Activated CD4-positive, alpha-beta T cell treated with anti-CD3 and anti-CD28 coated beads for 36 hours (primary cell): Measurements from ENCODE around the gene CCR4. TPM values are rescaled to one million over a fixed set of nuclear protein-coding genes. Genes with fewer than 3 reads are reported as not detected.
"Not testable (repeated sequence)": the region's sequence is repeated elsewhere in the genome, so short reads cannot be mapped to it uniquely, and the experiment has no call there.

ENCODE experiments used
- ATAC-seq: fragments of 200-7000 bp; cut with Tn5 transposase; one replicate; pipeline ENCODE4 v1.10.0; 2021; ENCODE audit warnings: mild to moderate bottlenecking, moderate library complexity
- CTCF ChIA-PET: fragments of 350-600 bp; sonication (Branson Sonifier 250); formaldehyde crosslinking; loops from one replicate; lab custom pipeline; 2021; ENCODE audit warnings: antibody characterized with exemption; lab: Charles Lee
- POLR2A ChIA-PET: fragments of 350-600 bp; sonication (Branson Sonifier 250); formaldehyde crosslinking; loops from one replicate; lab custom pipeline; 2021; ENCODE audit warnings: antibody characterized with exemption, inconsistent platforms; lab: Charles Lee
- DNase-seq: peaks from one replicate; pipeline ENCODE4 v3.0.0-alpha.2; 2020
- H3K27ac Mint-ChIP-seq: one replicate; pipeline ENCODE4 v1.8.0; 2021; ENCODE audit warnings: mixed read lengths
- H3K27me3 Mint-ChIP-seq: one replicate; pipeline ENCODE4 v1.8.0; 2021; ENCODE audit warnings: mixed read lengths
- H3K36me3 Mint-ChIP-seq: one replicate; pipeline ENCODE4 v1.8.0; 2021; ENCODE audit warnings: low read depth, mixed read lengths
- H3K4me1 Mint-ChIP-seq: one replicate; pipeline ENCODE4 v1.8.0; 2021; ENCODE audit warnings: mixed read lengths
- H3K4me3 Mint-ChIP-seq: one replicate; pipeline ENCODE4 v1.8.0; 2021; ENCODE audit warnings: mild to moderate bottlenecking, moderate library complexity, mixed read lengths
- H3K9me3 Mint-ChIP-seq: one replicate; pipeline ENCODE4 v1.8.0; 2021; ENCODE audit warnings: low read depth, mixed read lengths
- intact Hi-C, 2 experiments: fragments of 100-400 bp; cut with DNase I in 1 of 2; cut with micrococcal nuclease in 1 of 2; formaldehyde crosslinking; loops; one replicate each; pipeline versions ENCODE4 v1.14.2 to v1.15.1; 2022 to 2024; cut with DNase I, micrococcal nuclease
- total RNA-seq, 2 experiments: library from RNA; stranded (reverse); gene quantifications; one replicate each; pipeline ENCODE4 v1.2.3, GENCODE V29; 2021

Gene CCR4
- total RNA-seq, 2 experiments from 2014 or later, result 62.2 to 69.7 TPM

GRCh38 chr3:32964781-32965180 lies 13.3 kb downstream of the CCR4 start:
- DNase-seq, CTCF ChIA-PET, H3K4me3 Mint-ChIP-seq, POLR2A ChIA-PET, H3K27me3 Mint-ChIP-seq, ATAC-seq: not testable (repeated sequence)
- intact Hi-C loops, result loop anchor here in 1 of 2 experiments (5.0 to 10.0 kb wide), 2 partner anchors 478 to 750 kb away; partner anchors contain the start of genes CLASP2 and UBP1
- peaks cover 42% of the 10 kb centered on the region for H3K36me3 Mint-ChIP-seq
- peaks cover 47% of the 10 kb centered on the region for H3K4me1 Mint-ChIP-seq
- peak overlapping the region; percentile 87 for H3K27ac Mint-ChIP-seq
- peaks cover 26% of the 10 kb centered on the region for H3K9me3 Mint-ChIP-seq

- H3K9me3 Mint-ChIP-seq, result peaks cover 26% of the 10 kb centered on the region
- H3K4me3 Mint-ChIP-seq, POLR2A ChIA-PET, H3K27me3 Mint-ChIP-seq, ATAC-seq, H3K27ac Mint-ChIP-seq, DNase-seq: not testable (repeated sequence)
- H3K36me3 Mint-ChIP-seq, result peaks cover 40% of the 10 kb centered on the region
- H3K4me1 Mint-ChIP-seq, result peaks cover 37% of the 10 kb centered on the region
- CTCF ChIA-PET, result interaction anchor here (0.6 kb wide), 1 partner anchor 789 kb away, joined by 6 read pairs; no protein-coding TSS in a partner anchor
- intact Hi-C loops, result loop anchor here in 1 of 2 experiments (10.0 kb wide), 1 partner anchor 749 kb away; the partner anchor contains the start of gene CLASP2
These were observed 14.3 kb downstream of the CCR4 start for GRCh38 chr3:32965617-32966213.

- H3K27ac Mint-ChIP-seq, ATAC-seq, H3K27me3 Mint-ChIP-seq, DNase-seq, POLR2A ChIA-PET, CTCF ChIA-PET, H3K4me3 Mint-ChIP-seq: not testable (repeated sequence)
- peaks cover 38% of the 10 kb centered on the region for H3K36me3 Mint-ChIP-seq
- peaks cover 28% of the 10 kb centered on the region for H3K4me1 Mint-ChIP-seq
- peaks cover 26% of the 10 kb centered on the region for H3K9me3 Mint-ChIP-seq
- intact Hi-C loops, result loop anchor here in 1 of 2 experiments (10.0 kb wide), 1 partner anchor 748 kb away; the partner anchor contains the start of gene CLASP2
These were observed 15.2 kb downstream of the CCR4 start for GRCh38 chr3:32966627-32967026.

GRCh38 chr3:32968166-32968919 lies 16.9 kb downstream of the CCR4 start:
- no peak overlapping the region for H3K27ac Mint-ChIP-seq

GRCh38 chr3:32968920-32969389 lies 17.5 kb downstream of the CCR4 start:
- ChIA-PET CTCF (interaction anchor here (0.6 to 1.9 kb wide), 7 partner anchors 8 to 483 kb away, joined by 3 to 8 read pairs (median 4); no protein-coding TSS in a partner anchor), POLR2A (interaction anchor here (0.7 kb wide), 1 partner anchor 11 kb away, joined by 4 read pairs; no protein-coding TSS in a partner anchor)
- peaks cover 26% of the 10 kb centered on the region for H3K4me1 Mint-ChIP-seq
- ATAC-seq (no peak), DNase-seq (no peak)
- intact Hi-C loops, result loop anchor here in 1 of 2 experiments (10.0 kb wide), 1 partner anchor 746 kb away; the partner anchor contains the start of gene CLASP2
- peaks cover 24% of the 10 kb centered on the region for H3K9me3 Mint-ChIP-seq
- peaks cover 39% of the 10 kb centered on the region for H3K36me3 Mint-ChIP-seq
- H3K27me3 Mint-ChIP-seq, result no peaks in the 10 kb centered on the region
- H3K27ac Mint-ChIP-seq, result no peak overlapping the region
- H3K4me3 Mint-ChIP-seq, result no peak overlapping the region

More at GRCh38 chr3:32968166-32968919, 16.9 kb downstream of the CCR4 start:
- ChIA-PET POLR2A (interaction anchor here (0.7 kb wide), 1 partner anchor 12 kb away, joined by 4 read pairs; no protein-coding TSS in a partner anchor), CTCF (interaction anchor here (0.6 to 1.9 kb wide), 9 partner anchors 8 to 482 kb away, joined by 3 to 8 read pairs (median 3); partner anchors contain the start of gene CCR4)
- DNase-seq (no peak), ATAC-seq (no peak)
- Mint-ChIP-seq H3K4me1 (peaks cover 24% of the 10 kb centered on the region), H3K36me3 (peaks cover 42% of the 10 kb centered on the region), H3K4me3 (no peak overlapping the region), H3K27me3 (no peaks in the 10 kb centered on the region), H3K9me3 (peaks cover 26% of the 10 kb centered on the region)
- intact Hi-C loops, result loop anchor here in 1 of 2 experiments (10.0 kb wide), 1 partner anchor 746 kb away; the partner anchor contains the start of gene CLASP2

- no peak overlapping the region for H3K4me3 Mint-ChIP-seq
- POLR2A ChIA-PET, result no interaction called here
- DNase-seq (no peak), ATAC-seq (no peak)
- peaks cover 32% of the 10 kb centered on the region for H3K36me3 Mint-ChIP-seq
- H3K27ac Mint-ChIP-seq, result no peak overlapping the region
- no peaks in the 10 kb centered on the region for H3K27me3 Mint-ChIP-seq
- CTCF ChIA-PET, result interaction anchor here (0.9 to 1.8 kb wide), 3 partner anchors 10 to 71 kb away, joined by 3 to 8 read pairs (median 4); no protein-coding TSS in a partner anchor
- peaks cover 23% of the 10 kb centered on the region for H3K4me1 Mint-ChIP-seq
- peaks cover 19% of the 10 kb centered on the region for H3K9me3 Mint-ChIP-seq
- intact Hi-C loops, result loop anchor here in 1 of 2 experiments (10.0 kb wide), 1 partner anchor 745 kb away; the partner anchor contains the start of gene CLASP2
These were observed 18.2 kb downstream of the CCR4 start for GRCh38 chr3:32969656-32970055.

- CTCF ChIA-PET, result interaction anchor here (0.7 to 1.2 kb wide), 2 partner anchors 9 to 19 kb away, joined by 3 to 4 read pairs; no protein-coding TSS in a partner anchor
- intact Hi-C loops, H3K9me3 Mint-ChIP-seq, ATAC-seq, POLR2A ChIA-PET, H3K27me3 Mint-ChIP-seq, H3K4me3 Mint-ChIP-seq, DNase-seq, H3K27ac Mint-ChIP-seq: not testable (repeated sequence)
- H3K36me3 Mint-ChIP-seq, result peaks cover 18% of the 10 kb centered on the region
- peaks cover 29% of the 10 kb centered on the region for H3K4me1 Mint-ChIP-seq
These were observed 19.8 kb downstream of the CCR4 start for GRCh38 chr3:32971291-32971690.

GRCh38 chr3:32972482-32973146 lies 21.2 kb downstream of the CCR4 start:
- H3K27me3 Mint-ChIP-seq, result no peaks in the 10 kb centered on the region
- ATAC-seq (no peak), DNase-seq (no peak)
- H3K4me3 Mint-ChIP-seq, result no peak overlapping the region
- no peak overlapping the region for H3K27ac Mint-ChIP-seq
- H3K36me3 Mint-ChIP-seq, result peaks cover 9% of the 10 kb centered on the region
- H3K4me1 Mint-ChIP-seq, result peaks cover 36% of the 10 kb centered on the region
- CTCF ChIA-PET, result interaction anchor here (0.5 to 1.9 kb wide), 3 partner anchors 14 to 814 kb away, joined by 3 to 5 read pairs (median 4); no protein-coding TSS in a partner anchor
- POLR2A ChIA-PET, result no interaction called here
- intact Hi-C loops, result no loop called here
- H3K9me3 Mint-ChIP-seq, result no peaks in the 10 kb centered on the region

GRCh38 chr3:32973982-32974381 lies 22.5 kb downstream of the CCR4 start:
- no peaks in the 10 kb centered on the region for H3K27me3 Mint-ChIP-seq
- no peak overlapping the region for H3K4me3 Mint-ChIP-seq

GRCh38 chr3:32975891-32976595 lies 24.6 kb downstream of the CCR4 start:
- peaks cover 9% of the 10 kb centered on the region for H3K36me3 Mint-ChIP-seq
- no peak overlapping the region for H3K27ac Mint-ChIP-seq
- no peak for DNase-seq
- no peak for ATAC-seq
- ChIA-PET POLR2A (no interaction called here), CTCF (interaction anchor here (0.8 to 1.6 kb wide), 4 partner anchors 8 to 98 kb away, joined by 3 to 4 read pairs (median 3); no protein-coding TSS in a partner anchor)
- no peaks in the 10 kb centered on the region for H3K27me3 Mint-ChIP-seq
- no peaks in the 10 kb centered on the region for H3K9me3 Mint-ChIP-seq
- intact Hi-C loops, result loop anchor here in 1 of 2 experiments (2.0 kb wide), 1 partner anchor 17 kb away; no protein-coding TSS in a partner anchor
- H3K4me1 Mint-ChIP-seq, result peaks cover 36% of the 10 kb centered on the region
- H3K4me3 Mint-ChIP-seq, result no peak overlapping the region

More at GRCh38 chr3:32973982-32974381, 22.5 kb downstream of the CCR4 start:
- peaks cover 36% of the 10 kb centered on the region for H3K4me1 Mint-ChIP-seq
- peaks cover 9% of the 10 kb centered on the region for H3K36me3 Mint-ChIP-seq
- H3K27ac Mint-ChIP-seq, result no peak overlapping the region
- ChIA-PET CTCF (interaction anchor here (0.6 to 1.9 kb wide), 7 partner anchors 12 to 399 kb away, joined by 3 to 5 read pairs (median 4); no protein-coding TSS in a partner anchor), POLR2A (interaction anchor here (0.7 to 1.4 kb wide), 3 partner anchors 13 to 19 kb away, joined by 3 to 6 read pairs (median 3); no protein-coding TSS in a partner anchor)
- no peaks in the 10 kb centered on the region for H3K9me3 Mint-ChIP-seq
- DNase-seq (peak; percentile 40), ATAC-seq (peak; percentile 98)
- intact Hi-C loops, result loop anchor here in 1 of 2 experiments (2.0 kb wide), 1 partner anchor 19 kb away; no protein-coding TSS in a partner anchor
